ENCODE results near the gene SLC51A. TPM values are rescaled to one million over a fixed set of nuclear protein-coding genes. Genes with fewer than 3 reads are reported as not detected.

The SLC51A gene
- total and polyA plus RNA-seq, 2 of the 13 experiments (the other 11 are each of a cell fraction or from before 2014, with no cell fraction given) = 4.3 to 48.8 TPM

DNA sequence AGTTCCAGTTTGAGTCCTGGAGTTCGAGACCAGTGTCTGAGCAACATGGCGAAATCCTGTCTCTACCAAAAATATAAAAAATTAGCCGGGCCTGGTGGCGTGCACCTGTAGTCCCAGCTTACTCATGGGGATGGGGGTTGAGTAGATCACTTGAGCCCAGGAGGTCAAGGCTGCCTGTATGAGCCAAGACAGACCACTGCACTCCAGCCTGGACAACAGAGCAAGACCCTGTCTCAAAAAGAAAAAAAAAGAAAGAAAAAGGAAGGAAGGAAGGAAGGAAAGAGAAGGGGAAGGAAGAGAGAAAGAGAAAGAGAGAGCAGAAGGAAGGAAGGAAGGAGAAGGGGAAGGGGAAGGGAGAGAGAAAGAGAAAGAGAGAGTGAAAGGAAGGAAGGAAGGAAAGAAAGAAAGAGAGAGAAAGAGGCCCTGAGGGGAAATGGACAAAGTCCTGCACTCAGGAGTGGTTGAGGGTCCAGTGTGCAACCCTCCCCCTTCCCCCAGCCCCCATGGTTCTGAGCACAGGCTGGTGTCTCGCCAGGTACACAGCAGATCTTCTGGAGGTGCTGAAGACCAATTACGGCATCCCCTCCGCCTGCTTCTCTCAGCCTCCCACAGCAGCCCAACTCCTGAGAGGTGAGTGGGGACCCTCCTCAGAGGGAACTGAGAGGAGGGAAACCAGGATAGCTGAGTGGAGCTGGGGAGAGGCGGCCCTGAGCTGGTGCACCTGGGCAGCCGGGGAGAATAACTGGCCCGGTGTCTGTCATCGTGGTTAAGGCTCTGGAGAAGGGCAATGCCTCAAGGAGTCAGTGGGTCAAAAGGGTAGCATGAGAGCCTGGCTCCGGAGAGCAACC lies 1.2 kb downstream of the SLC51A start (continued):
- TF ChIP-seq, protein P1, sequence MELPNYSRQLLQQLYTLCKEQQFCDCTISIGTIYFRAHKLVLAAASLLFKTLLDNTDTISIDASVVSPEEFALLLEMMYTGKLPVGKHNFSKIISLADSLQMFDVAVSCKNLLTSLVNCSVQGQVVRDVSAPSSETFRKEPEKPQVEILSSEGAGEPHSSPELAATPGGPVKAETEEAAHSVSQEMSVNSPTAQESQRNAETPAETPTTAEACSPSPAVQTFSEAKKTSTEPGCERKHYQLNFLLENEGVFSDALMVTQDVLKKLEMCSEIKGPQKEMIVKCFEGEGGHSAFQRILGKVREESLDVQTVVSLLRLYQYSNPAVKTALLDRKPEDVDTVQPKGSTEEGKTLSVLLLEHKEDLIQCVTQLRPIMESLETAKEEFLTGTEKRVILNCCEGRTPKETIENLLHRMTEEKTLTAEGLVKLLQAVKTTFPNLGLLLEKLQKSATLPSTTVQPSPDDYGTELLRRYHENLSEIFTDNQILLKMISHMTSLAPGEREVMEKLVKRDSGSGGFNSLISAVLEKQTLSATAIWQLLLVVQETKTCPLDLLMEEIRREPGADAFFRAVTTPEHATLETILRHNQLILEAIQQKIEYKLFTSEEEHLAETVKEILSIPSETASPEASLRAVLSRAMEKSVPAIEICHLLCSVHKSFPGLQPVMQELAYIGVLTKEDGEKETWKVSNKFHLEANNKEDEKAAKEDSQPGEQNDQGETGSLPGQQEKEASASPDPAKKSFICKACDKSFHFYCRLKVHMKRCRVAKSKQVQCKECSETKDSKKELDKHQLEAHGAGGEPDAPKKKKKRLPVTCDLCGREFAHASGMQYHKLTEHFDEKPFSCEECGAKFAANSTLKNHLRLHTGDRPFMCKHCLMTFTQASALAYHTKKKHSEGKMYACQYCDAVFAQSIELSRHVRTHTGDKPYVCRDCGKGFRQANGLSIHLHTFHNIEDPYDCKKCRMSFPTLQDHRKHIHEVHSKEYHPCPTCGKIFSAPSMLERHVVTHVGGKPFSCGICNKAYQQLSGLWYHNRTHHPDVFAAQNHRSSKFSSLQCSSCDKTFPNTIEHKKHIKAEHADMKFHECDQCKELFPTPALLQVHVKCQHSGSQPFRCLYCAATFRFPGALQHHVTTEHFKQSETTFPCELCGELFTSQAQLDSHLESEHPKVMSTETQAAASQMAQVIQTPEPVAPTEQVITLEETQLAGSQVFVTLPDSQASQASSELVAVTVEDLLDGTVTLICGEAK (IDR thresholded peaks at IDR 0.05) = peak; percentile 8; the same call in 1 of the 2 replicates
- TF ChIP-seq, protein P1 (CRISPR knock-in tag; IDR thresholded peaks at IDR 0.05) = no peak
- TF ChIP-seq NPAS2 (CRISPR knock-in tag; IDR thresholded peaks at IDR 0.05; ENCODE audit: borderline replicate concordance) (no peak), ZNF567 (CRISPR knock-in tag; IDR thresholded peaks at IDR 0.05; ENCODE audit: borderline replicate concordance) (no peak), NFKB2 (CRISPR knock-in tag; IDR thresholded peaks at IDR 0.05; ENCODE audit: borderline replicate concordance) (no peak), ZNF343 (CRISPR knock-in tag; IDR thresholded peaks at IDR 0.05) (no peak), ZNF672 (CRISPR knock-in tag; IDR thresholded peaks at IDR 0.05) (no peak), ZNF121 (CRISPR knock-in tag; IDR thresholded peaks at IDR 0.05) (peak; percentile 79), IKZF1 (IDR thresholded peaks at IDR 0.05) (0 out of 2 replicates have a peak, but pooled peaks have one; percentile 34)
- TF ChIP-seq, protein P2, sequence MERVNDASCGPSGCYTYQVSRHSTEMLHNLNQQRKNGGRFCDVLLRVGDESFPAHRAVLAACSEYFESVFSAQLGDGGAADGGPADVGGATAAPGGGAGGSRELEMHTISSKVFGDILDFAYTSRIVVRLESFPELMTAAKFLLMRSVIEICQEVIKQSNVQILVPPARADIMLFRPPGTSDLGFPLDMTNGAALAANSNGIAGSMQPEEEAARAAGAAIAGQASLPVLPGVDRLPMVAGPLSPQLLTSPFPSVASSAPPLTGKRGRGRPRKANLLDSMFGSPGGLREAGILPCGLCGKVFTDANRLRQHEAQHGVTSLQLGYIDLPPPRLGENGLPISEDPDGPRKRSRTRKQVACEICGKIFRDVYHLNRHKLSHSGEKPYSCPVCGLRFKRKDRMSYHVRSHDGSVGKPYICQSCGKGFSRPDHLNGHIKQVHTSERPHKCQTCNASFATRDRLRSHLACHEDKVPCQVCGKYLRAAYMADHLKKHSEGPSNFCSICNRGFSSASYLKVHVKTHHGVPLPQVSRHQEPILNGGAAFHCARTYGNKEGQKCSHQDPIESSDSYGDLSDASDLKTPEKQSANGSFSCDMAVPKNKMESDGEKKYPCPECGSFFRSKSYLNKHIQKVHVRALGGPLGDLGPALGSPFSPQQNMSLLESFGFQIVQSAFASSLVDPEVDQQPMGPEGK (CRISPR knock-in tag; IDR thresholded peaks at IDR 0.05) = no peak
- TF ChIP-seq, protein P3, sequence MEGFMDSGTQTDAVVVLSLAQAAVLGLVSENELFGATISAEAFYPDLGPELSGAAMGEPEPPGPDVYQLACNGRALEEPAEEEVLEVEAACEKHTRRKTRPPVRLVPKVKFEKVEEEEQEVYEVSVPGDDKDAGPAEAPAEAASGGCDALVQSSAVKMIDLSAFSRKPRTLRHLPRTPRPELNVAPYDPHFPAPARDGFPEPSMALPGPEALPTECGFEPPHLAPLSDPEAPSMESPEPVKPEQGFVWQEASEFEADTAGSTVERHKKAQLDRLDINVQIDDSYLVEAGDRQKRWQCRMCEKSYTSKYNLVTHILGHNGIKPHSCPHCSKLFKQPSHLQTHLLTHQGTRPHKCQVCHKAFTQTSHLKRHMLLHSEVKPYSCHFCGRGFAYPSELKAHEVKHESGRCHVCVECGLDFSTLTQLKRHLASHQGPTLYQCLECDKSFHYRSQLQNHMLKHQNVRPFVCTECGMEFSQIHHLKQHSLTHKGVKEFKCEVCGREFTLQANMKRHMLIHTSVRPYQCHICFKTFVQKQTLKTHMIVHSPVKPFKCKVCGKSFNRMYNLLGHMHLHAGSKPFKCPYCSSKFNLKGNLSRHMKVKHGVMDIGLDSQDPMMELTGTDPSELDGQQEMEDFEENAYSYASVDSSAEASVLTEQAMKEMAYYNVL (CRISPR knock-in tag; IDR thresholded peaks at IDR 0.05; ENCODE audit: borderline replicate concordance) = peak; percentile 76; the same call in 1 of the 2 replicates
